Measurements from ENCODE around the gene GRIA3. TPM values are rescaled to one million over a fixed set of nuclear protein-coding genes. Genes with fewer than 3 reads are reported as not detected.
A peak's percentile ranks its signal among the peaks of the same experiment; 100 is the strongest.
"Not testable (repeated sequence)": the region's sequence is repeated elsewhere in the genome, so short reads cannot be mapped to it uniquely, and the experiment has no call there.

Gene GRIA3
- polyA plus RNA-seq, 4 donors: 1.4 to 4.0 (median 2.6) TPM

DNA sequence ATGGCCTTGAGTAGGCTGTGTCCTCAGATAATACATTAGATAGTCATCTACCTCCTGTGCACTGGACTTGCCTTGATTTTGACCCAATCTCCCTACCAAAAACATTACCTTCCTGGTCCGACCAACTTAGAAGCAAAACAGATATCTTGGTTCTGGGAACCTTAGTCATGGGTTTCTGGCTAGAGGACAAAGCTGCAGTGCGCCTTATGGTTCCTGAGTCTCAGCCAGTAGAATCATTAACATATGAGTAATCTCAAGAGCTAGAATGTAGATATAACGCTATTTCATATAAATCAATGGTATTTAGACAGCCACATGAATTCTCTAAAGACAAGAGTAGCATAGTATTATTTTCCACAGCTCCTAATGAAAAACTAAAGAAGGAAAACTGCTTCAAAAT lies 83.1 kb downstream of the GRIA3 start:
- no peak for DNase-seq (ENCODE audit: low read depth in 4 of 4, low spot score in 3 of 4)

DNA sequence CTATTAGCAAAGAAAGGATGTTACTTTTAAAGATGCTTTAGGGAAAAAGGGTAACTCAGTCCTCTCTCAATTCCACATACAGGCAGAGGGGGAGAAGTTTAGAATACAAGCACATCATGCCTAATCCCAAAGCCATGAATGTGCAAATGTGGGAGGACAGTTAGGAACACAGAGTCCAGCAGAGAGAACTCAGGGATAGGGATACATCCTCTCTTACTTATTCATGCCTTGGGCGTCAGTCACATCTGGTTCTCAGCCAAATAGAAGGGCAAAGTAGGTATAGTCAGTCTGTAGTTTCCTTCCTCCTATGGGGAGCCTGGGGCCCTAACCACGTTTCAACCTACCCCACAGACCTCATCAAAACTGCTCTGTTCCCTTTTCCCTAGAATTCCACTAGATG lies 87.8 kb downstream of the GRIA3 start:
- no peak for DNase-seq (ENCODE audit: low read depth in 4 of 4, low spot score in 3 of 4)

DNA sequence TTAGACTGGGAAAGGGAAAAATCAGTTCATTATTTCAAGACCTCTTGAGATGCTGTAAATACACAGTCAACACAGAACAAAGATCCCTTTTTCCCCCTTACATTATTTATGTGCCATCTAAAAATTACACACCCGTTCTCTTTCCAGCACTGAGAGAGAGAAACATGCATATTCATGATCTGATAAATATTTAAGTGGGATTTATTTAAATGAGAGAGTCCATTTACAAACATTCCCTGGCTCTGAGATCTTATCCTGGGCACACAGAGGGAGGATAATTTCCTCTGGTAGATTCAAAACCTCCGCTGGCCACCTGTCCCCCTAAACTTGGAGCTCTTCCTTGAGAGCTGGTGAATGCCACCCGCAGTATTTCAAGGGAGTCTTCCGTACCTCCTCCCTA lies 88.6 kb downstream of the GRIA3 start:
- DNase-seq (ENCODE audit: low read depth in 4 of 4, low spot score in 3 of 4): no peak

DNA sequence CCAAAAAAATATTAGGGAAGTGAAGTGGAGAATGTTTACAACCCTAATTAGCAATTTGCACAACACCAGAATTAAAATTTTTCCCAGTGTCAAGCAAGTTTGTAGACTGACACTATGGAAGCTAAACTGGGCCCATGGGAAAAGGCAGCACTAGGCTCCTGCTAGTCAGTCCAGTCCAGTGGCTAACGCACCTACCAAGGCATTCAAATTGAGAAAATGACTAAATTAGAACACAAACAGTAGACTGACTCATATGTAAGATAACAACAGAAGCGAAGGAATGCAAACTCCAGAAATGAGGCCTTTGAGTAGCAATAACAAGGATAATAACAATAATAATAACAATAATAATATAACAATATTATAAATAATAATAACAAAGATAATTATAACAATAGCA lies 90.7 kb downstream of the GRIA3 start:
- no peak for DNase-seq (ENCODE audit: low read depth in 4 of 4, low spot score in 3 of 4)

DNA sequence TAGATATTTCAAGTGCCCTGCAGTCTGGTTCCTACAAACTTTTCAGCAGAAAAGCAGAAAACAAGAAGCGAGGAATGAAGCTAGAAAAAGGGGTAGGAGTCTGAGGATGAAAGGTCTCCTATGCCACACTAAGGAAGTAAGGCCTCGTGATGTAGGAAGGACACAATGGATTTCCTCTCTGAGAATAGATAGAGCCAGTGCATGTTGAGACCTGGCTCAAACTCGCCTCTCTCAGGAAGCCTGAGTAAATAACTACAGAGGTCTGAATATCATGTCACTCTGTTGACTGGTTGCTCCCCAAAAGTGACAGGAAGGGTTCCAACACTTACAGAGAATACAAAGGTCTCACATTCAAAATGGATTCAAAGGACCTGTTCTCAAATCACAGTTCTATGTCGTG lies 93.3 kb downstream of the GRIA3 start:
- DNase-seq (ENCODE audit: low read depth in 4 of 4, low spot score in 3 of 4): no peak

DNA sequence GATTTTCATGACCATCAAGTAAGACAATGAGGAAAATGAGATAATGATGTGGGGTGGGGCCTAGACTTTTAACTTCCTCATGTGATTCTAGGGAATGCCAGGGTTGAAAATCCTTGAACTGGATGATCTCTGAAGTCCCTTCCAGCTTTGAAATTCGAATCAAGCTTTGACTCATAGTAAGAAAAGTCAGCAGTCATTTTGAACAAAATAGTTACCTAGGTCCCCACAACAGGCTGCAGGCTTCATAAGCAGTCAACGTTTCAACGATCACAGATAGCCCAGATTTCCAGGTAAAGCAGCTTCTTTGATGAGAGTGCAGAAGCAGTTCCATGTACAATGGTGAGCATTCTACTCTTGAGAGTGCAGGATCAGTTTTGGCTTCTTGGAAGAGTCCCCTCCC lies 93.7 kb downstream of the GRIA3 start:
- no peak for DNase-seq (ENCODE audit: low read depth in 4 of 4, low spot score in 3 of 4)

DNA sequence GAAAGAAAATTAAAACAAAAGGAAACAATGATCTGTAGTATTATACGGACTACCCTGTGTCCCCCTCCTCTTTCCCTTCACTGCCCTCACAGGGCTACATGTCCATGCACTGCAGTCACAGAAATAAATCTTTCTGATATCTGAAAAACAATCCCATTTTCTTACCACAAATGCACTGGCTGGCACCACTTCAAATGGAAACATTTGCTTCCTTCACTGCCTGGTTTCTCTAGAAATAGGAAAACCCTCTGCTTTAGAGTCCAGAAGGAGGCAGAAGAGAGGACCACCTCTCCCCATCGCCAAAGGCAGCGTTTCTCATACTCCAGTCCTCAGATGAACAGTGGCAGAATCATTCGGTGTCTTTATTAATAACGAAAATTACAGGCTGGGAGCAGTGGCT lies 98.2 kb downstream of the GRIA3 start:
- no peak for DNase-seq (ENCODE audit: low read depth in 4 of 4, low spot score in 3 of 4)

DNA sequence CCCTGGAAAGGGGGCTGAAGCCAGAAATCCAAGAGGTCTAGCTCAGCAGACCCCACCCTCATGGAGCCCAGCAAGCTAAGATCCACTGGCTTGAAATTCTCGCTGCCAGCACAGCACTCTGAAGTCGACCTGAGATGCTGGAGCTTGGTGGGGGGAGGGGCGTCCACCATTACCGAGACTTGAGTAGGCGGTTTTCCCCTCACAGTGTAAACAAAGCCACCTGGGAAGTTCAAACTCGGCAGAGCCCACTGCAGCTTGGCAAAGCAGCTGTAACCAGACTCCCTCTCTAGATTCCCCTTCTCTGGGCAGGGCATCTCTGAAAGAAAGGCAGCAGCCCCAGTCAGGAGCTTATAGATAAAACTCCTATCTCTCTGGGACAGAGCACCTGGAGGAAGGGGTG lies 99.3 kb downstream of the GRIA3 start:
- DNase-seq (ENCODE audit: low read depth in 4 of 4, low spot score in 3 of 4): not testable (repeated sequence)

DNA sequence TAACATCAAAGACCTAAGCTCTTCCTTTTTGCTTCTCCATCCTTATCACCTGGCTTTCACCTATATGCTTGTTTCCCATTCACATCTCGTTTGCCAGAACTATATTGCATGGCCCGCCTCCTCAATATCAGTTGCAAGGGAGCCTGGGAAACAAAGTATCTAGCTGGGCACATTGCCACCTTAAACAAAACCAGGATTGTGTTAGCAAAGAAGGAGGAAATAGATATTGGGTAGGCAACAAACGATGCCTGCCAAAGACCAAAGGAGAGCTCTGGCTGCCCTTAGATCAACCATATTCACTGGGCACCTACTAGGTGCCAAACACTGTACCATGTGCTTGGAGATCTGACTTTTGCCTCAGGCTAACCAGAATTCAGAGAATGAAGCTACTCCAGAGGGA lies 107.5 kb downstream of the GRIA3 start:
- DNase-seq (ENCODE audit: low read depth in 4 of 4, low spot score in 3 of 4): no peak

DNA sequence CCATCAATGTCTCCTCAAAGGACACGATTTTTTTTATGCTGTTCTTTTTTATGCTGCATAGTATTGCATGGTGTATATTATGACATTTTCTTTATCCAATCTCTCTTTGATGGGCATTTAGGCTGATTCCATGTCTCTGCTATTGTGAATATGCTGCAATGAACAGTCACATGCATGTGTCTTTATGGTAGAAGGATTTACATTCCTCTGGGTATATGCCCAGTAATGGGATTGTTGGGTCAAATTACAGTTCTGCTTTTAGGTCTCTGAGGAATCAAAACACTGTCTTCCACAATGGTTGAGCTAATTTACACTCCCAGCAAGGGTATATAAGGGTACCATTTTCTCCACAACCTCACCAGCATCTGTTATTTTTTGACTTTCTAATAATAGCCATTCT lies 113.9 kb downstream of the GRIA3 start:
- DNase-seq (ENCODE audit: low read depth in 4 of 4, low spot score in 3 of 4): no peak

DNA sequence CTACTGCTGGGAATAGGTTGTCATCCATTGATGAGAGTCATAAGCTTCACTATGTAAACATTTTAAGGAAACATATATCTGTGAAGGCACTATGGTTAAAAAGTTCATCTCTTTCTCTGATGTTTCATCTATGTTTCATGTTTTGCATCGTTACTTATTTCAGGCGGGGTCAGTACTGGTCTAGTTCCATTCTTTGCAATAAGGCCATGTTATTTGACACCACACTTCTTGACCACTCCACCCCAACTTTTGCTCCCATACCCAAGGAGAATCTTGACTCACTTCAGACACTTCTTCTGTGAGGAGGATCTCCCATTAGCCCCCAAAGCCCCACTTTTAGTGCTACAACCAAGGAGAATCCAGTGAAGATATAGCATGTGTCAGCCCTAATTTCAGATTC lies 119.4 kb downstream of the GRIA3 start:
- no peak for DNase-seq (ENCODE audit: low read depth in 4 of 4, low spot score in 3 of 4)

DNA sequence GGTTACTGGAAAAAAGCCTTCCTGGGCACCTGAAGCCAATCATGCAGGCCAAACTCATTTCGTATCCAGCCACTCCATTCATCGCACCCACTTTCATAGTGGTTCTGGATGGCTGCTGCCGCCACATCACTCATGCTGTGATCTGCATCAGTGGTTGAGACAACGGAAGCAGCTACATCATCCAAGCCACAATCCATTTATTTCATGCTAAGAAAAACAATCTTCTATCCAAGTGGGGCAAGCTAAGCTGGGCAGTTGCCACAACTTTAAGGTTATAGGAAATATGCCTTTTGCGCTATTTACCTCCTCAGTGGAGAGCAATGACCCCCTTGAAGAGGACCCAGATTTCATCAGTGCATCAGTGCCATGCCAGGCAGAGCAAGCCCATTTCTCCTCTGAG lies 124.6 kb downstream of the GRIA3 start:
- DNase-seq (ENCODE audit: low read depth in 4 of 4, low spot score in 3 of 4): no peak

DNA sequence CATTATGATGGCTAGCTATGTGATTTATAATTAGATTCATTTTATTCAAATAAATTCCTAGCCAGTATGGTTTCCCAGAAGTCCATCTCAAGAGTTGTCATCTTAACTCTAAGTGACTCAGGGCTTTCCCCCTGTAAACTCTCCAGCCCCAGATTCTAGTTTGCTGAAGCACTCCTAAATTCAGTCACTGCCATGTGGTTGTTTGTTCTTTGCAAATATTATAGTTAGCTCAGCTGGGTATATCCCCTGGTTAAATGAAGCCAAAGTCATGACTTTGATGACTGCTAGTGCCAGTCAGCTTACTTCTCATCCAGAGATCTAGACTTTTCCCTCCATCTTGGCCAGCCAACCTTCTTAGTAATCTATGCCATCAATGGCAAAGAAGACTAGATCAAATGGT lies 126.0 kb downstream of the GRIA3 start:
- no peak for DNase-seq (ENCODE audit: low read depth in 4 of 4, low spot score in 3 of 4)

DNA sequence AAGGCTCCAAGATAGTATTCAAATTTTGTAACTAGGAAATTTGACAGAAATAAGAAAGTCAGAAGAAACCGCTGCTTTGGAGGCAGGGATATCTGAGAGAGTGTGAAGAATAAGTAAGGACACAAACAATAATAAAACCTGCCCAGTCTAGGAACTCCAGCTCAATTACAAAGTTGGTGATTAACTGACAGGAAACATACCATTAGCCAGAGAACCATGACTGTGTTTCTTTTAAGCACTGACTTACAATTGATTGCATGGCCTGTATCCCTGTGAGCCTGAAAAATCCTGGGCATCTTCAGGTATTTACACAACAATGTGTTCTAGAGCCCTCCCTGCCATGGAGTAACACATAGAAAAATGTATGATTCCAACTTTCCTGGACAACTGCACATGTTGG lies 127.4 kb downstream of the GRIA3 start:
- peak in 2 of 4 donors; percentile 7 to 18 for DNase-seq (ENCODE audit: low read depth in 4 of 4, low spot score in 3 of 4)

DNA sequence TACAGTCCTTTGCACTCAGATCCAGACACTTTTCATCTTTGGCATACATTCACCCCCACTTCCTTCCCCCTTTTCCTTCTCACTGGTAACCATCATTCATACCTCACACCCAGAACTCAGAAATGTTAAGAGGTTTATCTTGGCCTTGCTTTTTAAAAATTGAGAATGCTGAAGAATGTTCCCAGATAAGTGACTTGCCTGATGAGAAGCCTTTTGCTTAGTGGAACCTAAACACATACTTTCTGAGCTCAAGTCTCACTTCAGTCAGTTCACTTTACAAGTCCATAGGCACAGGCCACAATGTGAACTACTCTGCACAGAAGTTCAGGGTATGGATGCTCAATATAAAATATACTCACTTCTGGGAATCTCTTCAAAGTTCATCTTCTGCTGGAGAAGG lies 129.4 kb downstream of the GRIA3 start:
- no peak for DNase-seq (ENCODE audit: low read depth in 4 of 4, low spot score in 3 of 4)

DNA sequence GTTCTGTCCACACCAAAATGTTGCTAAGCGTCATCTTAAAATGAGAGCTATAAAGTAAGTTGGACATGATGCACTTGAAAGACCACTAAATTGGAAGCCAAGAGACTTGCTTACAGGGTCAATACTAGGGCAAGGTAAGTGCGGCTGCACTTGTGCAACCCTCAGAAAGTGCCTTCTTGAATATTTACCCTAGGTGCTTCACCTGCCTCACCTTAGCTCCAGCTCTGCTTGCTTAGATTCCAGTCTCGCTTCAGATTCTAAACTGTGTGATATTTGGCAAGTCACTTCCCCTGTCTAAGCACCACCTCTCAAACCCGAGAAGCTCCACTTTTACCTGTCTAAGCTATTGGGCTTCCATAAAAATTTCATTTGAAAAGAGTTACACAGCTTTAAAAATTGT lies 136.5 kb downstream of the GRIA3 start:
- no peak for DNase-seq (ENCODE audit: low read depth in 4 of 4, low spot score in 3 of 4)

DNA sequence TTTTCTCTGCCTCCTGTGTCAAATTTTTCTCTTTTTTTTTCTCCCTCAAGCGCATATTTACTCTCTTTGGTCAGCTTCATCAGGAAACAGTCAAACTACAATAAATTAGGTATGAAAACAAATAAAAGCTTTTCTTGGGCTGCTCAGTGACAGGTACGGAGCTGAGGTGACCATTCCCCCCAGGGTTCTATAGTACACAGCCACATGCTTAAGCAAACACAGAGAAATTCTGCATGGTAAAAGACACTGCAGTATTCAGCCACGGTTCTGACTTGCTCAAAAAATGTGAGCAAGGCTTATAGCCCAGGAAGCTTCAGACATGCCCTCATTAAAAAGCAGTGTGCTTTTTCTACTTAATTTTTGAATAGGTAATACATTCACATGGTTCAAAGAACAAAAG lies 138.5 kb downstream of the GRIA3 start:
- no peak for DNase-seq (ENCODE audit: low read depth in 4 of 4, low spot score in 3 of 4)

DNA sequence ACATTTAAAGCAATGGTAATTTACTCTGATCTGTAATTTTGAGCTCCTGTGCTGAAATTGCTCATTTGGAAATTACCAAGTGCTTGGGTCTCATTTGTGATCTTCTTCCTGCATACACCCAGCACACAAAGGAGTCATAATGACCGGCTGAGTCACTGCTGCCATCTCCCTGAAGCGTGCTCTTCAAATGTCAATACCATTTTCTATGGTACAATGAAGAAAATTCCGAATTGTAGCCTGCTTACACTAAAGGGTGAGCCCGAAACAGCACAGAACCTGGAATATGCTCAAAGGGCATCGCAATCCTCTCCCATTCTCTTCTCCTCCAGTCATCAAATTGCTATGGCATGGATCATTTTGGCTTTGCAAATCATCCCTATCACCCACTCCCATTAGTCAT lies 140.5 kb downstream of the GRIA3 start:
- no peak for DNase-seq (ENCODE audit: low read depth in 4 of 4, low spot score in 3 of 4)

DNA sequence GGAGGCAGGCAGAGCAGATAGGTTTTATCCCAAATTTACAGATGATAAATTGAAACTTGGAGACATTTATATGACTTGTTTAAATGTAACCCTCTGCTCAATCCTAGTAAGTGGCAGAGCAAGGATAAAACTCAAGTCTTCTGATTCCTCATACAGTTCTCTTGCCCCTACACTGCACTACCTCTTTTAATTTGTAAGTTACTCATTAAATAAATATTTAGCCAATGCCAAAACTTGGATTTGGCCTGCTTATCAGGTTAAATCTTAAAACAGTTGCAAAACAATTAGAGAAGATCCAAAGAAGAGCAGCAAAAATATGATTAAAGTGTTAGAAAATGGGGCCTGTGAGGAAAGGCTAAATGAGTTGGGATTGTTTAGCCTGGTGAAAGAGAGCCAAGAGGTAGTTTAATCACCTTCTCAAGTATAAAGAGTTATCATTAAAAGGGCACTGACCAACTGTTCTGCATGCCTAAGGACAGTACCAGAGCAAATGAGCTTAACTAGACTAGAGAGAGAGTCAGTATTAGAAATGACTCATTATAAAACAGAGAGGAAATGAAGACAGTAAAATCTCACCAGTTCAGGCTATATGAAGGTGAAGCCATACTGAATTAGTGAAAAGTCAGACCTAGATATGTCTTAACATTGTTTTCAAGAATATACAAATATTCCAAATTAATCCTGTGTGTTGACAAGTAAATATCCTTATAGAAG lies 146.3 kb downstream of the GRIA3 start:
- DNase-seq (ENCODE audit: low read depth in 4 of 4, low spot score in 3 of 4): no peak

DNA sequence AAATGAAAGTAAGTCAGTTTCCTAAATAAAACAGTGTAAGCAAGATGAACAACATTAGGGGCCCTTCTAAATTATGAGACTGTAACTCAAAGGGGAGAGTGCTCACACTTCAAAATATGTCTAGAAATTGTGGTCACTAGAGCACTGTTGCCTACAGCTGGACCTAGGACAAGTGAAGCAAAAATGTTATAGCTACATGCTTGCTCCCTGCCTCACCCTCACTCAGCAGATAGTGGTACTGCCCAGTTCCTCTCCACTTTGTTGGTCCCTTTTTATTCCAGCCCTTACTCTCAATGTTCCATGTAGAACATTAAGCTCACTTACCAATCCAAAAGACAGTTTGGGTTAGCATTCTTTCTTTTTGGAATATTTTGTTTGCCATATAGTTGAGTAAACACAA lies 147.3 kb downstream of the GRIA3 start:
- no peak for DNase-seq (ENCODE audit: low read depth in 4 of 4, low spot score in 3 of 4)

DNA sequence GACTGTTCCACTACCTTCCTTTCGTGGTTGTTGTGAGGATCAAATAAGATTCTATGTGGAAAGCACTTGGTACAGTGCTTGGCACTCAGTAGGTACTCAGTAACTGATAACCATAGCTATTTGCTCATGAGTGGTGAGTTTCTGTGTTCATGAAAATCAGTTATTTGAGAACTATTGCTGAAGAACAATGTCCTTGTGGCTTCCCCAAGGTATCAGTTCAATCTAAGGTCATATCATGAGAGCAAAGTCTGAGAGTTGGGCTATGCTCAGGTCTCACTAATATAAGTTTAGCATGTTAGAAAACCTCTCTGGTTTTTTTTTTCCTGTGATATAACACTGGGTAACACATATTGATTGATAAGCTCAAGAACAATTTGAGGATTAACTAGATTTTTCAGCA lies 147.8 kb downstream of the GRIA3 start:
- DNase-seq (ENCODE audit: low read depth in 4 of 4, low spot score in 3 of 4): no peak

DNA sequence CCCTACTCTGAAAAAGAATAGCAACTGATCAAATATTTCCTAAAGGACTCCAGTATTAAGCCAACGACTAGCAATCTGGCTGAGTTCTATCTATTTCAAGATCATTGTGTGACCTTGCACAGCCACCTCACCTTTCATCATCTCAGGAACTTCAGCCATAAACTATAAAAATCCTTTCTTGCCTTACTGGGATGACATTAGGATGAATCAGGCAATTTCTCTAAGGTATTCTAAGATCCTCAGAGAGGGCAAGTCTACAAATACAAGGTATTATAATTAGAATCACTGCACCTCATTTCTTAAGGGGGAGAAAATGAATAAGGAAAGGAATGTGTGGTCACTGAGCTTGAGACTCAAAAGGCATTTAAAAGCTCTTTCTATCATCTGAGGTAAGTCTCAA lies 152.6 kb downstream of the GRIA3 start:
- DNase-seq (ENCODE audit: low read depth in 4 of 4, low spot score in 3 of 4): no peak

Measured in right renal pelvis (tissue), 4 donors.